Spinal cord (tissue), 10 donors: Measurements from ENCODE around the gene TUBB2A. TPM values are rescaled to one million over a fixed set of nuclear protein-coding genes. Genes with fewer than 3 reads are reported as not detected.
"Not testable (repeated sequence)": the region's sequence is repeated elsewhere in the genome, so short reads cannot be mapped to it uniquely, and the experiment has no call there.

ENCODE experiments used
- DNase-seq, 6 donors: peaks; one replicate each; pipeline versions ENCODE4 v3.0.0 to v3.0.0-alpha.2; 2013 to 2015; ENCODE audit warnings: low spot score in 6 of 6, low read depth in 4 of 6
- H3K27ac ChIP-seq: one replicate; pipeline ENCODE4 v1.5.1; 2013; ENCODE audit warnings: low read depth, low read length, control low read depth
- H3K27me3 ChIP-seq: one replicate; pipeline ENCODE4 v1.6.1; 2013; ENCODE audit warnings: low read length; ENCODE audit not compliant: control insufficient read depth, insufficient read depth
- H3K36me3 ChIP-seq: one replicate; pipeline ENCODE4 v1.6.1; 2013; ENCODE audit warnings: low read length; ENCODE audit not compliant: control insufficient read depth, insufficient read depth
- H3K4me1 ChIP-seq: one replicate; pipeline ENCODE4 v1.6.1; 2013; ENCODE audit warnings: low read length; ENCODE audit not compliant: control insufficient read depth, insufficient read depth
- H3K4me3 ChIP-seq: one replicate; pipeline ENCODE4 v1.5.1; 2013; ENCODE audit warnings: low read depth, low read length, control low read depth
- H3K9me3 ChIP-seq: one replicate; pipeline ENCODE4 v1.6.1; 2013; ENCODE audit warnings: low read length; ENCODE audit not compliant: control insufficient read depth, insufficient read depth
- WGBS: methylation state at CpG from one replicate; pipeline ENCODE4 v1.1.5; 2013; ENCODE audit warnings: missing lambda C conversion rate; ENCODE audit not compliant: insufficient coverage; 5-methylcytosine and 5-hydroxymethylcytosine counted together
- polyA plus RNA-seq, 2 donors: library from polyadenylated mRNA; unstranded; fragments of 120-200 nt; gene quantifications; one replicate each; pipeline ENCODE4 v1.2.1, GENCODE V29; 2013; ENCODE audit not compliant: insufficient read length in 2 of 2
- total RNA-seq, 2 donors: library from RNA; depleted of rRNA in 1 of 2; stranded (reverse); fragments of 120-200 nt in 1 of 2; fragments of >200 nt in 1 of 2; gene quantifications; one replicate each; pipeline versions ENCODE4 v1.2.3 to v1.2.4, GENCODE V29; 2013 to 2014
- donor health status: healthy.

TUBB2A gene
- total and polyA plus RNA-seq, 4 donors: 476 to 2,011 (median 1,322) TPM

- Histone ChIP-seq H3K27ac (no peak overlapping the region), H3K9me3 (no peaks in the 10 kb centered on the region)
- DNase-seq: peak in 2 of 6 donors; percentile 16 to 40
These were observed 2.7 kb upstream of the TUBB2A start for GRCh38 chr6:3159805-3160781.

GRCh38 chr6:3156184-3157130 lies 887 bp downstream of the TUBB2A start:
- not testable (repeated sequence) for H3K27me3 ChIP-seq, H3K9me3 ChIP-seq
- H3K4me1 ChIP-seq: peaks cover 34% of the 10 kb centered on the region
- peak in 2 of 6 donors; percentile 77 to 89 for DNase-seq
- WGBS: 3% methylated on average over 29 of the region's 32 CpGs
- peak overlapping the region; percentile 75 for H3K27ac ChIP-seq
- peak overlapping the region; percentile 88 for H3K4me3 ChIP-seq
- H3K36me3 ChIP-seq: peaks cover 25% of the 10 kb centered on the region

More at GRCh38 chr6:3159805-3160781, 2.7 kb upstream of the TUBB2A start:
- Histone ChIP-seq H3K27me3 (no peaks in the 10 kb centered on the region), H3K36me3 (peaks cover 6% of the 10 kb centered on the region), H3K4me3 (no peak overlapping the region), H3K4me1 (peaks cover 29% of the 10 kb centered on the region)
- WGBS: 43% methylated on average over 12 of the region's 31 CpGs

DNA sequence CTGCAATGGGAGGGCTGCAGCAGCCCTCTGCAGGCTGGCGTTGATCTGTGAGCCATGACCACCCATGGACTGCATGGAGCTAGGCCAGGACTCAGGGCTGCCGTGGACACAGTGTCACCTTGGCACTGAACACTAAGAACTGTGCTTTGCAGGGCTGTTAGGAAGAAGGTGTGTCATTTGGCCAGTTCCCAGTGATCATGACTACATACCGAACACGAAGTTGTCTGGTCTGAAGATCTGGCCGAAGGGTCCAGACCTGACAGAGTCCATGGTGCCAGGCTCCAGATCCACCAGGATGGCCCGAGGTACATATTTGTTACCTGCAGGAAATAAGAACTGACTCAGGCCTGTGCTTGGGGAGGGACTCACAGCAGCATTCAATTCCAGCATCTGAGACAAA lies 1.9 kb downstream of the TUBB2A start:
- 57% methylated on average over 4 of the region's 6 CpGs for WGBS
- not testable (repeated sequence) for H3K27ac ChIP-seq, H3K27me3 ChIP-seq, DNase-seq, H3K9me3 ChIP-seq
- H3K4me1 ChIP-seq: peaks cover 37% of the 10 kb centered on the region
- H3K36me3 ChIP-seq: peaks cover 25% of the 10 kb centered on the region
- H3K4me3 ChIP-seq: peak overlapping the region; percentile 16

- Histone ChIP-seq H3K4me1 (peaks cover 27% of the 10 kb centered on the region), H3K36me3 (peaks cover 43% of the 10 kb centered on the region), H3K27ac (no peak overlapping the region), H3K27me3 (no peaks in the 10 kb centered on the region), H3K4me3 (no peak overlapping the region), H3K9me3 (no peaks in the 10 kb centered on the region)
- 78% methylated on average over 1 of the region's 3 CpGs for WGBS
- no peak for DNase-seq
These were observed 4.7 kb downstream of the TUBB2A start for GRCh38 chr6:3152689-3153088.

GRCh38 chr6:3151691-3152090 lies 5.7 kb downstream of the TUBB2A start:
- Histone ChIP-seq H3K27me3 (no peaks in the 10 kb centered on the region), H3K27ac (no peak overlapping the region), H3K4me1 (peaks cover 27% of the 10 kb centered on the region), H3K9me3 (no peaks in the 10 kb centered on the region), H3K36me3 (peaks cover 49% of the 10 kb centered on the region), H3K4me3 (no peak overlapping the region)
- WGBS: 32% methylated on average over 2 of the region's 5 CpGs
- DNase-seq: peak in 2 of 6 donors; percentile 65 to 76

DNA sequence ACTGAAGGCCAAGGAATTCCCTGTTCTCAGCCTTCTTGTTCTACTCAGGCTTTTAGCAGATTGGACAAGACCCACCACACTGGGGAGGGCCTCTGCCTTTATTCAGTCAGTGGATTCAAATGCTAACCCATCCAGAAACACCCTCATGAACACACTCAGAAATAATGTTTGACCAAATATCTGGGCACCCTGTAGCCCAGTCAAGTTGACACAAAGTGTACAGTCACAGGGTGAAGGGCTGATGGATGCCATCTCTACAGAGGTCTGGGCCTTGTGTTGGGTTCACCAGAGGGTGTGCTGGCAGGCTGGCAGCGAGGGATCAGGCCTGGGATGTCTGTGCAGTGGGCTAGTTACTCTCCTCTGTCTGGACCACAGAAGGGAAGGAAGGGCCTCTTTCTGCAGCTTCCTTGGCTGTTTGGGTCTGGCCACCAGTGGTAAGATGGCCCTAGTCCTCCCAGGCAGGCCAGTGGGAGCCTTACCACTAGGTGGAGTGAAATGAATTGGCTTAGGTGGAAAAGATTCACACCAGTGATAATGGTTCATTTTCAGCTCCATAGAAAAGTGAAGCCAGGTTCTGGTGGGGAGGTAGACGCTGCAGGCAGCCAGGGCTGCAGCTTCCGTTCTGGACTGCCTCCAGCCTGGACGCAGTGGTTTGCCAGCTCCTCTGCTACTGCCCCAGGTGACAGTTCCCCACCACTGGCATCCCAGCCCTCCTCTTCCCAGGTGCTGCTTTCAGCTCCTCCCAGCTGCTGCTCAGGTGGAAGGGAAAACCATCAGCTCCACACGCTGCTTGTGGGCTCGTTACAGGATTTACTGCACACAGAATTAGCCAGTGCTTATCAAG lies 9.2 kb downstream of the TUBB2A start:
- Histone ChIP-seq H3K36me3 (peaks cover 59% of the 10 kb centered on the region), H3K27me3 (no peaks in the 10 kb centered on the region), H3K9me3 (no peaks in the 10 kb centered on the region), H3K4me3 (no peak overlapping the region), H3K4me1 (peaks cover 17% of the 10 kb centered on the region), H3K27ac (no peak overlapping the region)
- peak in 1 of 6 donors; percentile 66 for DNase-seq
- WGBS: 81% methylated on average over 4 of the region's 6 CpGs

- no peak overlapping the region for H3K27ac ChIP-seq
- H3K4me1 ChIP-seq: peaks cover 5% of the 10 kb centered on the region
- DNase-seq: no peak
- no peak overlapping the region for H3K4me3 ChIP-seq
- peaks cover 66% of the 10 kb centered on the region for H3K36me3 ChIP-seq
- no peaks in the 10 kb centered on the region for H3K27me3 ChIP-seq
- 73% methylated on average over 7 of the region's 8 CpGs for WGBS
- H3K9me3 ChIP-seq: no peaks in the 10 kb centered on the region
These were observed 12.8 kb downstream of the TUBB2A start for GRCh38 chr6:3144571-3144970.

DNA sequence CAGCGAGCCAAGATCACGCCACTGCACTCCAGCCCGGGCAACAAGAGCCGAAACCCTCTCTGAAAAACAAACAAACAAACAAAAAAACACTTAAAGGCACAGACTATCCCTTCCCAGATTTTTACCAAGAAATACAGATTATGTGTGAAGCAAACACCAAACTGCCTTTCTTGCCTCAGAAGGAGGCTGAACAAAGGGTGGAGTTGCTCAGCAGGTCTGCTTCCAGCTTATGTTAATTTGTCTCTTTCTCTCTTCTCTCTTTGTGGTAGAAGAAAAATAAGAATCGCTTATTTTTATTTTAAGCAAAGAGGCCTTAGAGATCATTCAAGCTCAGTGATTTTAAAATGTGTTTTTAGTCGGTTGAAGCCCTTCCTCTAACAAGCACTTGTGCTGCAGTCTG lies 14.2 kb downstream of the TUBB2A start:
- 68% methylated on average over 5 of the region's 6 CpGs for WGBS
- H3K4me1 ChIP-seq: peaks cover under 1% of the 10 kb centered on the region
- DNase-seq: no peak
- H3K27me3 ChIP-seq: no peaks in the 10 kb centered on the region
- no peak overlapping the region for H3K27ac ChIP-seq
- H3K9me3 ChIP-seq: no peaks in the 10 kb centered on the region
- peaks cover 67% of the 10 kb centered on the region for H3K36me3 ChIP-seq
- H3K4me3 ChIP-seq: no peak overlapping the region

GRCh38 chr6:3142536-3142935 lies 14.8 kb downstream of the TUBB2A start:
- Histone ChIP-seq H3K9me3 (no peaks in the 10 kb centered on the region), H3K27ac (no peak overlapping the region), H3K4me3 (no peak overlapping the region), H3K4me1 (no peaks in the 10 kb centered on the region), H3K36me3 (peaks cover 65% of the 10 kb centered on the region), H3K27me3 (no peaks in the 10 kb centered on the region)
- no peak for DNase-seq
